ENCODE results near the gene GCH1.

The GCH1 gene

DNA sequence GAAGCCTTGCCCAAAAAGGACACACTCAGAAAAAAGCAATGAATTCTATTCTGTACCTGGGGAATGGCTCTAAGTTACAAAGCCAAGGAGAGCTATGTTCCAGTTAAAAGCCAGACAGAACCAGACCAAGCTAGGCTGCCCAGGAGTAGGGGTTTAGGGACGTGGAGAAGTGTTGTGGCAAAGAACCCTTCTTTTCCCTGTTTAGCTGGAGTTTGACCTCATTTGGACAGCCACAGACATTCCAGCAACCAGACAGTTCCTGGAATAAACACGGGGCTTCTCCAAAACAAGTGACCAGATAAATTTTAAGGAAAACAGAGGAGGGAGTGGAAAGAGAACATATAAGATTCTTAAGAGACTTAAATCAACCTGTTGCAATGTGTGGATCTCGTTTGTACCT is 62.3 kb downstream of the GCH1 start:
- no peak overlapping the region for H2AFZ ChIP-seq (ENCODE audit: low read depth, low read length)
- H3K9me3 ChIP-seq (ENCODE audit: insufficient read depth, low read length), result no peaks in the 10 kb centered on the region
- H3K4me1 ChIP-seq (ENCODE audit: low read length), result no peaks in the 10 kb centered on the region
- TF ChIP-seq EZH2phosphoT487 (IDR thresholded peaks at IDR 0.05; ENCODE audit: low read depth), result no peak
- no peak overlapping the region for H3K27ac ChIP-seq (ENCODE audit: low read length)
- H3K27me3 ChIP-seq (ENCODE audit: low read depth, low read length), result no peaks in the 10 kb centered on the region
- H3K79me2 ChIP-seq (ENCODE audit: low read length), result no peaks in the 10 kb centered on the region
- H4K20me1 ChIP-seq (ENCODE audit: insufficient read depth, low read length), result no peaks in the 10 kb centered on the region
- H3K36me3 ChIP-seq (replicated peaks; ENCODE audit: low read depth, low read length), result no peaks in the 10 kb centered on the region
- no peak overlapping the region for H3K9ac ChIP-seq (ENCODE audit: low read length)
- no peak overlapping the region for H3K4me3 ChIP-seq (ENCODE audit: low read length)
- H3K4me2 ChIP-seq (ENCODE audit: low read length), result no peak overlapping the region

- no peaks in the 10 kb centered on the region for H3K9me3 ChIP-seq (ENCODE audit: insufficient read depth, low read length)
- H4K20me1 ChIP-seq (ENCODE audit: insufficient read depth, low read length), result no peaks in the 10 kb centered on the region
- H3K27me3 ChIP-seq (ENCODE audit: low read depth, low read length), result no peaks in the 10 kb centered on the region
- no peaks in the 10 kb centered on the region for H3K36me3 ChIP-seq (replicated peaks; ENCODE audit: low read depth, low read length)
- no peak overlapping the region for H2AFZ ChIP-seq (ENCODE audit: low read depth, low read length)
- TF ChIP-seq EZH2phosphoT487 (IDR thresholded peaks at IDR 0.05; ENCODE audit: low read depth), result no peak
- TF ChIP-seq, protein P1, sequence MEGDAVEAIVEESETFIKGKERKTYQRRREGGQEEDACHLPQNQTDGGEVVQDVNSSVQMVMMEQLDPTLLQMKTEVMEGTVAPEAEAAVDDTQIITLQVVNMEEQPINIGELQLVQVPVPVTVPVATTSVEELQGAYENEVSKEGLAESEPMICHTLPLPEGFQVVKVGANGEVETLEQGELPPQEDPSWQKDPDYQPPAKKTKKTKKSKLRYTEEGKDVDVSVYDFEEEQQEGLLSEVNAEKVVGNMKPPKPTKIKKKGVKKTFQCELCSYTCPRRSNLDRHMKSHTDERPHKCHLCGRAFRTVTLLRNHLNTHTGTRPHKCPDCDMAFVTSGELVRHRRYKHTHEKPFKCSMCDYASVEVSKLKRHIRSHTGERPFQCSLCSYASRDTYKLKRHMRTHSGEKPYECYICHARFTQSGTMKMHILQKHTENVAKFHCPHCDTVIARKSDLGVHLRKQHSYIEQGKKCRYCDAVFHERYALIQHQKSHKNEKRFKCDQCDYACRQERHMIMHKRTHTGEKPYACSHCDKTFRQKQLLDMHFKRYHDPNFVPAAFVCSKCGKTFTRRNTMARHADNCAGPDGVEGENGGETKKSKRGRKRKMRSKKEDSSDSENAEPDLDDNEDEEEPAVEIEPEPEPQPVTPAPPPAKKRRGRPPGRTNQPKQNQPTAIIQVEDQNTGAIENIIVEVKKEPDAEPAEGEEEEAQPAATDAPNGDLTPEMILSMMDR (IDR thresholded peaks at IDR 0.05; ENCODE audit: low read depth, low read length), result no peak
- no peaks in the 10 kb centered on the region for H3K4me1 ChIP-seq (ENCODE audit: low read length)
- H3K79me2 ChIP-seq (ENCODE audit: low read length), result no peaks in the 10 kb centered on the region
- no peak overlapping the region for H3K9ac ChIP-seq (ENCODE audit: low read length)
- H3K27ac ChIP-seq (ENCODE audit: low read length), result no peak overlapping the region
- no peak overlapping the region for H3K4me2 ChIP-seq (ENCODE audit: low read length)
- no peak overlapping the region for H3K4me3 ChIP-seq (ENCODE audit: low read length)
These were observed 62.9 kb downstream of the GCH1 start for GRCh38 chr14:54839701-54840119.

DNA sequence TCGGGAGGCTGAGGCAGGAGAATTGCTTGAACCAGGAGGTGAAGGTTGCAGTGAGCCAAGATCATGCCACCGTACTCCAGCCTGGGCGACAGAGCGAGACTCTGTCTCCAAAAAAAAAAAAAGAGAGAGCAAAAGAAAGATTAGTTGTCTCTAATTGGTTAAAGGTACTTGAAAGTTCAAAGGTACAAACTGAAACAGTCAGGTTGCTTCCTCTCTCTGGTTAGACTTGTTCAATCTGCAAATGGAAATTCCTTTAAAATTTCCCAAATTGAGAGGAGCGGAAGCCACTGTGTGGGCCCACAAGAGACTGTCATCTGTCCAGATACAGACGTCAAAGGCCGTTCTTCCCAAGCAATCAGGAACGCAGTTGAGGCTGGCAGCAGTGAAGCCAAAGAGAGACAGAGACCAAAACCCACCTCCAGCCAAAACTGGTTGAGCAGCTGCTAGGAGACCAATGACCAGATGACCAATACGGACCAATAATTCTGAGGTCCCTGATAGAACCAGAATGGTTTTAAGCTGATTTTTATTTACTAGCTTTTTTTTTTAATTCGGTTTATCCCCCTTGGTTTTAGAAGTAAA is 63.6 kb downstream of the GCH1 start:
- no peaks in the 10 kb centered on the region for H3K79me2 ChIP-seq (ENCODE audit: low read length)
- no peaks in the 10 kb centered on the region for H4K20me1 ChIP-seq (ENCODE audit: insufficient read depth, low read length)
- no peak overlapping the region for H3K4me3 ChIP-seq (ENCODE audit: low read length)
- H2AFZ ChIP-seq (ENCODE audit: low read depth, low read length), result no peak overlapping the region
- TF ChIP-seq EZH2phosphoT487 (IDR thresholded peaks at IDR 0.05; ENCODE audit: low read depth), result no peak
- TF ChIP-seq, protein P1 (IDR thresholded peaks at IDR 0.05; ENCODE audit: low read depth, low read length), result no peak
- no peak overlapping the region for H3K9ac ChIP-seq (ENCODE audit: low read length)
- H3K27ac ChIP-seq (ENCODE audit: low read length), result no peak overlapping the region
- H3K36me3 ChIP-seq (replicated peaks; ENCODE audit: low read depth, low read length), result no peaks in the 10 kb centered on the region
- no peaks in the 10 kb centered on the region for H3K27me3 ChIP-seq (ENCODE audit: low read depth, low read length)
- H3K4me1 ChIP-seq (ENCODE audit: low read length), result no peaks in the 10 kb centered on the region
- H3K9me3 ChIP-seq (ENCODE audit: insufficient read depth, low read length), result no peaks in the 10 kb centered on the region
- no peak overlapping the region for H3K4me2 ChIP-seq (ENCODE audit: low read length)

GRCh38 chr14:54837508-54838149 is 65.0 kb downstream of the GCH1 start:
- Histone ChIP-seq H3K9me3 (ENCODE audit: insufficient read depth, low read length) (no peaks in the 10 kb centered on the region), H2AFZ (ENCODE audit: low read depth, low read length) (no peak overlapping the region), H3K4me2 (ENCODE audit: low read length) (no peak overlapping the region), H3K9ac (ENCODE audit: low read length) (no peak overlapping the region), H3K27ac (ENCODE audit: low read length) (no peak overlapping the region), H3K4me1 (ENCODE audit: low read length) (no peaks in the 10 kb centered on the region), H4K20me1 (ENCODE audit: insufficient read depth, low read length) (no peaks in the 10 kb centered on the region), H3K4me3 (ENCODE audit: low read length) (no peak overlapping the region), H3K79me2 (ENCODE audit: low read length) (no peaks in the 10 kb centered on the region), H3K36me3 (replicated peaks; ENCODE audit: low read depth, low read length) (no peaks in the 10 kb centered on the region), H3K27me3 (ENCODE audit: low read depth, low read length) (no peaks in the 10 kb centered on the region)
- TF ChIP-seq, protein P1 (IDR thresholded peaks at IDR 0.05; ENCODE audit: low read depth, low read length), result no peak
- TF ChIP-seq EZH2phosphoT487 (IDR thresholded peaks at IDR 0.05; ENCODE audit: low read depth), result no peak

Measured in OCI-LY3 (cell line).